Measurements from ENCODE around the gene DRC7. TPM values are rescaled to one million over a fixed set of nuclear protein-coding genes. Genes with fewer than 3 reads are reported as not detected.

The DRC7 gene
- total and polyA plus RNA-seq, 9 of the 15 experiments (the other 6 are each of a cell fraction or from before 2014, with no cell fraction given) = 0.04 to 0.33 (median 0.12) TPM; not detected in 3

DNA sequence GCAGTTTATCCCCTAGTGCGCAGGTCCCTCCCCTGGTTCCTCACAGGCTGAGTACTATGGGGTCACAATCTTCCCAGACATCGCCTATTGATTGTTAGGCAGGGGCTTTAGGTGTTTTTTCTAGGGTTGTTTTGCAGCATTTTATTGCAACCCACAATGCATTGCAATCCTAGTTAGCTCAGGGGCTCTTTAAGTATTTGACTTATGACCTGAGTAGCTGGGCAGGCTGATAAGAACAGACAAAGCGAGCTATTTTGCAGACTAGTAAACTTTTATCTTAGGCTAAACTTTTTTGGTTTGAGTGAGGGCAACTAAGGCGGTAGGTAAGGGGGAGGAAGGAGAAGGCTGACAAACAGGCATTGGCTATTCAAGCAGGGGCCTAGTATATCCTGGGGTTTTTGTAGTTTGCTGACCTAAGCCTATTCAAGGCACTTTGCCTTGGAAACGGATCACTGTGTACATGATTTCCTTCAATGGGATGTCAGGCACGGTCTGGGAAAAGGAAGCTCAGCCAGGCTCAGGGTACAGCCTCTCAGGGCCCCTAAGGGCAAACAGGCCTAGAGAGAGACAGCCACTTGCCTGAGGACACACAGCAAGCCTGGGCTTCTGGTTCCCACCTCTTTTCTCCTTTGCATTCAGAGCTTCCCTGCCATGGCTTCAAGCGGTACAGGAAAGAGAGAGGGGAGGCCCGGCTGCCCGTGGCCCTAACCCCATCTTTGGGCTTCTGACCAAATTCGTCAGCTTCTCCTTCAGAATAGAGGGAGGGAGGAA lies 6.4 kb downstream of the DRC7 start (continued):
- TF ChIP-seq, protein P1, sequence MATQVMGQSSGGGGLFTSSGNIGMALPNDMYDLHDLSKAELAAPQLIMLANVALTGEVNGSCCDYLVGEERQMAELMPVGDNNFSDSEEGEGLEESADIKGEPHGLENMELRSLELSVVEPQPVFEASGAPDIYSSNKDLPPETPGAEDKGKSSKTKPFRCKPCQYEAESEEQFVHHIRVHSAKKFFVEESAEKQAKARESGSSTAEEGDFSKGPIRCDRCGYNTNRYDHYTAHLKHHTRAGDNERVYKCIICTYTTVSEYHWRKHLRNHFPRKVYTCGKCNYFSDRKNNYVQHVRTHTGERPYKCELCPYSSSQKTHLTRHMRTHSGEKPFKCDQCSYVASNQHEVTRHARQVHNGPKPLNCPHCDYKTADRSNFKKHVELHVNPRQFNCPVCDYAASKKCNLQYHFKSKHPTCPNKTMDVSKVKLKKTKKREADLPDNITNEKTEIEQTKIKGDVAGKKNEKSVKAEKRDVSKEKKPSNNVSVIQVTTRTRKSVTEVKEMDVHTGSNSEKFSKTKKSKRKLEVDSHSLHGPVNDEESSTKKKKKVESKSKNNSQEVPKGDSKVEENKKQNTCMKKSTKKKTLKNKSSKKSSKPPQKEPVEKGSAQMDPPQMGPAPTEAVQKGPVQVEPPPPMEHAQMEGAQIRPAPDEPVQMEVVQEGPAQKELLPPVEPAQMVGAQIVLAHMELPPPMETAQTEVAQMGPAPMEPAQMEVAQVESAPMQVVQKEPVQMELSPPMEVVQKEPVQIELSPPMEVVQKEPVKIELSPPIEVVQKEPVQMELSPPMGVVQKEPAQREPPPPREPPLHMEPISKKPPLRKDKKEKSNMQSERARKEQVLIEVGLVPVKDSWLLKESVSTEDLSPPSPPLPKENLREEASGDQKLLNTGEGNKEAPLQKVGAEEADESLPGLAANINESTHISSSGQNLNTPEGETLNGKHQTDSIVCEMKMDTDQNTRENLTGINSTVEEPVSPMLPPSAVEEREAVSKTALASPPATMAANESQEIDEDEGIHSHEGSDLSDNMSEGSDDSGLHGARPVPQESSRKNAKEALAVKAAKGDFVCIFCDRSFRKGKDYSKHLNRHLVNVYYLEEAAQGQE (IDR thresholded peaks at IDR 0.05; ENCODE audit: borderline replicate concordance) = no peak
- TF ChIP-seq, protein P1 (CRISPR knock-in tag; IDR thresholded peaks at IDR 0.05; ENCODE audit: low read depth) = 0 out of 2 replicates have a peak, but pooled peaks have one; percentile 41
- TF ChIP-seq MXI1 (IDR thresholded peaks at IDR 0.05; ENCODE audit: low read depth, low read length) (no peak), MECOM (CRISPR knock-in tag; IDR thresholded peaks at IDR 0.05) (no peak), PHF8 (IDR thresholded peaks at IDR 0.05; ENCODE audit: borderline replicate concordance, low read length) (peak; percentile 11; the same call in 1 of the 2 replicates), ZNF197 (CRISPR knock-in tag; IDR thresholded peaks at IDR 0.05; ENCODE audit: low read depth) (0 out of 2 replicates have a peak, but pooled peaks have one; percentile 76), NEUROD1 (IDR thresholded peaks at IDR 0.05; ENCODE audit: borderline replicate concordance, low read depth, low read length, partially characterized antibody) (no peak), MTA3 (IDR thresholded peaks at IDR 0.05; ENCODE audit: borderline replicate concordance) (peak; percentile 28; the same call in 1 of the 2 replicates), RBM17 (IDR thresholded peaks at IDR 0.05; ENCODE audit: borderline replicate concordance, low read depth, low read length) (no peak), NUFIP1 (IDR thresholded peaks at IDR 0.05; ENCODE audit: partially characterized antibody) (no peak), PPARD (CRISPR knock-in tag; IDR thresholded peaks at IDR 0.05) (no peak), CBFA2T3 (IDR thresholded peaks at IDR 0.05) (peak; percentile 75), NFIC (IDR thresholded peaks at IDR 0.05) (no peak), ZNF589 (CRISPR knock-in tag; IDR thresholded peaks at IDR 0.05; ENCODE audit: low read depth) (0 out of 2 replicates have a peak, but pooled peaks have one; percentile 24), ZNF644 (tag; IDR thresholded peaks at IDR 0.05; ENCODE audit: low read depth) (peak; percentile 56; the same call in 1 of the 2 replicates), POLR3G (IDR thresholded peaks at IDR 0.05; ENCODE audit: extremely low read depth, insufficient read length, insufficient replicate concordance) (no peak), LEF1 (IDR thresholded peaks at IDR 0.05) (peak; percentile 55; the same call in 1 of the 2 replicates)
- TF ChIP-seq, protein P2, sequence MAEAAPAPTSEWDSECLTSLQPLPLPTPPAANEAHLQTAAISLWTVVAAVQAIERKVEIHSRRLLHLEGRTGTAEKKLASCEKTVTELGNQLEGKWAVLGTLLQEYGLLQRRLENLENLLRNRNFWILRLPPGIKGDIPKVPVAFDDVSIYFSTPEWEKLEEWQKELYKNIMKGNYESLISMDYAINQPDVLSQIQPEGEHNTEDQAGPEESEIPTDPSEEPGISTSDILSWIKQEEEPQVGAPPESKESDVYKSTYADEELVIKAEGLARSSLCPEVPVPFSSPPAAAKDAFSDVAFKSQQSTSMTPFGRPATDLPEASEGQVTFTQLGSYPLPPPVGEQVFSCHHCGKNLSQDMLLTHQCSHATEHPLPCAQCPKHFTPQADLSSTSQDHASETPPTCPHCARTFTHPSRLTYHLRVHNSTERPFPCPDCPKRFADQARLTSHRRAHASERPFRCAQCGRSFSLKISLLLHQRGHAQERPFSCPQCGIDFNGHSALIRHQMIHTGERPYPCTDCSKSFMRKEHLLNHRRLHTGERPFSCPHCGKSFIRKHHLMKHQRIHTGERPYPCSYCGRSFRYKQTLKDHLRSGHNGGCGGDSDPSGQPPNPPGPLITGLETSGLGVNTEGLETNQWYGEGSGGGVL (CRISPR knock-in tag; IDR thresholded peaks at IDR 0.05) = no peak
